Cardiac atrium fibroblast (primary cell): ENCODE results near the gene UBE3C. TPM values are rescaled to one million over a fixed set of nuclear protein-coding genes. Genes with fewer than 3 reads are reported as not detected.

Source experiments
- total RNA-seq: library from RNA; depleted of rRNA; stranded (reverse); fragments of >200 nt; gene quantifications from 2 replicates; pipeline ENCODE4 v1.2.3, GENCODE V29; 2015

The UBE3C gene
- total RNA-seq: 68.6 and 72.9 TPM in 2 replicates

DNA sequence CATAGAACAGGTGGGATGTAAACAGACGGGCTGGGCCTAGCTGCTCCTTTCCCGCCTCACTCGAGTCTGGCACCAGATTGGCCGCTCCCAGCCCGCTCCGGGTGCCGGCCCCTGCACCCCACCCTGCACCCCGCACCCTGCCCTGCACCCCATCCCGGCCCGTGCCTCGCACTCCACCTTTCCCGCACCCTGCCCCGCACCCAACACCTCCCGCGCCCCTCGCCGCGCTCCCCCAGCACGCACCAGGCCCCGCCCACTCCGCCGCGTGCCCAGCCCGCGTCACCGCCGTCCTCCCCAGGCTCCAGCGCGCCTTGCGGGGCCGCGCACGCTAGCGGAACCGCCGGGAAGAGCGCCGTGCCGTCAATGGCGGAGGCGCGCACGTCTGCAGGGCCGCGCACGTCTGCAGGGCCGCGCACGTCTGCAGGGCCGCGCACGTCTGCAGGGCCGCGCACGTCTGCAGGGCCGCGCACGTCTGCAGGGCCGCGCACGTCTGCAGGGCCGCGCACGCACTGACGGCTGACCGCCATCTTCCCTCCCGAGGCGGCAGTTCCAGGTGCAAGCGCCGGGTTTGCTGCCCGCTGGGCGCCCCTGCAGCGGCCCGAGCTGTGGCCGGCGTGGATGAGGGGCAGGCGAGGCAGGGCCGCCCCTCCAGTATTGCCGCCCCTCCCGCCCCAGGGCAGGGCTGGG is at the start of gene UBE3C:
Gene UBE3C (plus strand): TSS at position 503 of the 687 bp plus-strand sequence. CDS start 347 bp downstream, outside the sequence.

Other genes with a start within 250 kb of the UBE3C start
- gene LMBR1, start 245.7 kb upstream of the UBE3C start, total RNA-seq: 29.2 and 42.6 TPM in 2 replicates
- 4.9 and 6.8 TPM in 2 replicates for gene NOM1, start 189.2 kb upstream of the UBE3C start, total RNA-seq
- not detected in 2 replicates for gene MNX1, start 128.3 kb upstream of the UBE3C start, total RNA-seq
- 84.9 and 86.3 TPM in 2 replicates for gene DNAJB6, start 198.1 kb downstream of the UBE3C start, total RNA-seq